ENCODE measurements around the gene RNASE11.

RNASE11 gene

DNA sequence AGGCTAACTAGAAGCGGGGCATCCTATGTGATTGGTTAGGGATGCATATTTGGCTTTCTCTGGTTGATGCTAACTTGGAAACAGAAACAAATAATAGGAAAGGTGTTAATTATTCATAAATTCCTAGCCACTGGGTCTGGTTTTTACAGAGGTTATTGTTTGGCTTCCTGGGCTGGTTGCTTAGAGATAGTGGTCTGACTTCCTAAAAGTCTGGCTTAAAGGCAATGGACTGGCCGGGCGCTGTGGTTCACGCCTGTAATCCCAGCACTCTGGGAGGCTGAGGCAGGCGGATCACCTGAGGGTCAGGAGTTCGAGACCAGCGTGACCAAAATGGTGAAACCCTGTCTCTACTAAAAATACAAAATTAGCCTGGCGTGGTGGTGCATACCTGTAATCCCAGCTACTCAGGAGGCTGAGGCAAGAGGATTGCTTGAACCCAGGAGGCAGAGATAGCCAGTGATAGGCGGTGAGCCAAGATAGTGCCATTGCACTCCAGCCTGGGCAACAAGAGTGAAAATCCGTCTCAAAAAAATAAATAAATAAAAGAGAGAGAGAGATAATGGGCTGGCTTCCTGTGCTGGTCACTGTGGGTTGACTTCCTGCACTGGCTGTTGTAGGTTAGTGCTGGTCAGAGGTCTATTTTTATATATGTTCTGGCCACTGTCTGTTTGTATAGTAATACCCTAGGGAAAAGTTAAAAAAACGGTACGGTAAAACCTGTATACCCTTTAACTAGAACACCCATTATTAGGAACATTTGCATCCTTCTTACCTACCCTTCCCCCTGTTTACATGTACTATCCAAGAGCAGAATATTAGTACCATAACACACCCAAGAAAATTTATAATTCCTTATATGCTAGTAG lies 29.6 kb upstream of the RNASE11 start:
- Histone ChIP-seq H3K9me3 (ENCODE audit: low read length) (no peaks in the 10 kb centered on the region), H3F3A (ENCODE audit: insufficient read depth, low read length) (peaks cover 5% of the 10 kb centered on the region), H3K9ac (ENCODE audit: low read length) (no peak overlapping the region), H3K9me2 (ENCODE audit: low read depth, low read length) (no peaks in the 10 kb centered on the region), H2AFZ (ENCODE audit: low read length) (no peak overlapping the region), H3K36me3 (ENCODE audit: insufficient read depth, low read length) (no peaks in the 10 kb centered on the region), H3K4me3 (ENCODE audit: low read depth, low read length, poor library complexity, severe bottlenecking) (no peak overlapping the region), H4K20me1 (ENCODE audit: insufficient read depth, low read length) (no peaks in the 10 kb centered on the region), H3K79me2 (ENCODE audit: insufficient read depth, low read length) (no peaks in the 10 kb centered on the region), H3K27ac (ENCODE audit: low read depth, low read length, poor library complexity, severe bottlenecking) (no peak overlapping the region), H3K27me3 (ENCODE audit: insufficient read depth, low read length) (no peaks in the 10 kb centered on the region; the same call in 1 of the 2 replicates), H3K4me2 (ENCODE audit: low read length) (no peak overlapping the region), H3K4me1 (ENCODE audit: insufficient read depth, low read length, severe bottlenecking) (peaks cover 24% of the 10 kb centered on the region)
- TF ChIP-seq CTCF (IDR thresholded peaks at IDR 0.05; ENCODE audit: low read length) (no peak), EZH2 (IDR thresholded peaks at IDR 0.05; ENCODE audit: borderline replicate concordance, low read length) (no peak)

GRCh38 chr14:20615996-20616395 lies 28.2 kb upstream of the RNASE11 start:
- H3K36me3 ChIP-seq (ENCODE audit: insufficient read depth, low read length), result no peaks in the 10 kb centered on the region

GRCh38 chr14:20614038-20614840 lies 26.4 kb upstream of the RNASE11 start:
- Histone ChIP-seq H3K9me2 (ENCODE audit: low read depth, low read length) (no peaks in the 10 kb centered on the region), H3K27ac (ENCODE audit: low read depth, low read length, poor library complexity, severe bottlenecking) (no peak overlapping the region), H3K9me3 (ENCODE audit: low read length) (no peaks in the 10 kb centered on the region), H2AFZ (ENCODE audit: low read length) (no peak overlapping the region), H3F3A (ENCODE audit: insufficient read depth, low read length) (peaks cover 8% of the 10 kb centered on the region), H3K4me1 (ENCODE audit: insufficient read depth, low read length, severe bottlenecking) (peaks cover 42% of the 10 kb centered on the region), H3K9ac (ENCODE audit: low read length) (peak overlapping the region; percentile 16; the same call in 1 of the 2 replicates), H3K4me3 (ENCODE audit: low read depth, low read length, poor library complexity, severe bottlenecking) (peak overlapping the region; percentile 58), H4K20me1 (ENCODE audit: insufficient read depth, low read length) (no peaks in the 10 kb centered on the region), H3K79me2 (ENCODE audit: insufficient read depth, low read length) (no peaks in the 10 kb centered on the region), H3K36me3 (ENCODE audit: insufficient read depth, low read length) (no peaks in the 10 kb centered on the region), H3K27me3 (ENCODE audit: insufficient read depth, low read length) (no peaks in the 10 kb centered on the region), H3K4me2 (ENCODE audit: low read length) (peak overlapping the region; percentile 78)
- no peak for TF ChIP-seq EZH2 (IDR thresholded peaks at IDR 0.05; ENCODE audit: borderline replicate concordance, low read length)

More at GRCh38 chr14:20615996-20616395, 28.2 kb upstream of the RNASE11 start:
- Histone ChIP-seq H3K4me3 (ENCODE audit: low read depth, low read length, poor library complexity, severe bottlenecking) (no peak overlapping the region), H3K27me3 (ENCODE audit: insufficient read depth, low read length) (no peaks in the 10 kb centered on the region), H3K79me2 (ENCODE audit: insufficient read depth, low read length) (no peaks in the 10 kb centered on the region), H3K9me2 (ENCODE audit: low read depth, low read length) (no peaks in the 10 kb centered on the region), H3K9ac (ENCODE audit: low read length) (no peak overlapping the region), H3F3A (ENCODE audit: insufficient read depth, low read length) (peaks cover 8% of the 10 kb centered on the region), H4K20me1 (ENCODE audit: insufficient read depth, low read length) (no peaks in the 10 kb centered on the region), H3K4me1 (ENCODE audit: insufficient read depth, low read length, severe bottlenecking) (peaks cover 31% of the 10 kb centered on the region), H3K4me2 (ENCODE audit: low read length) (no peak overlapping the region), H3K9me3 (ENCODE audit: low read length) (no peaks in the 10 kb centered on the region), H3K27ac (ENCODE audit: low read depth, low read length, poor library complexity, severe bottlenecking) (no peak overlapping the region), H2AFZ (ENCODE audit: low read length) (no peak overlapping the region)
- TF ChIP-seq CTCF (IDR thresholded peaks at IDR 0.05; ENCODE audit: low read length) (no peak), EZH2 (IDR thresholded peaks at IDR 0.05; ENCODE audit: borderline replicate concordance, low read length) (no peak)
